Bronchial epithelial cell (primary cell): ENCODE measurements around the gene REM2. TPM values are rescaled to one million over a fixed set of nuclear protein-coding genes. Genes with fewer than 3 reads are reported as not detected.

ENCODE experiments used
- DNase-seq: peaks from one replicate; pipeline ENCODE4 v3.0.0-alpha.2; 2010; ENCODE audit warnings: low read depth
- FAIRE-seq: peaks from 2 replicates; lab custom pipeline; 2011; peaks lifted over from hg19 to GRCh38; lab: Jason Lieb, UNC
- H3K27me3 ChIP-seq: 2 replicates; pipeline ENCODE4 v1.5.1; 2011; ENCODE audit warnings: low read length; ENCODE audit not compliant: control insufficient read depth, insufficient read depth
- H3K36me3 ChIP-seq: 2 replicates; pipeline ENCODE4 v1.5.1; 2011; ENCODE audit warnings: low read length; ENCODE audit not compliant: control insufficient read depth, insufficient read depth
- H3K4me3 ChIP-seq: 2 replicates; pipeline ENCODE4 v1.5.1; 2011; ENCODE audit warnings: mild to moderate bottlenecking, low read depth, low read length, control low read depth
- total RNA-seq: library from RNA; depleted of rRNA; stranded (reverse); fragments of >200 nt; gene quantifications from 2 replicates; pipeline ENCODE4 v1.2.1, GENCODE V29; 2014
- TF ChIP-seq, protein P1 (sequence below): IDR thresholded peaks from 2 replicates; pipeline ENCODE4 v1.5.1; 2011; ENCODE audit warnings: mild to moderate bottlenecking, moderate library complexity, low read length, control low read depth, inconsistent platforms; ENCODE audit not compliant: insufficient read depth, severe bottlenecking

The REM2 gene
- total RNA-seq, 1 donor from 2014 or later = not detected

DNA sequence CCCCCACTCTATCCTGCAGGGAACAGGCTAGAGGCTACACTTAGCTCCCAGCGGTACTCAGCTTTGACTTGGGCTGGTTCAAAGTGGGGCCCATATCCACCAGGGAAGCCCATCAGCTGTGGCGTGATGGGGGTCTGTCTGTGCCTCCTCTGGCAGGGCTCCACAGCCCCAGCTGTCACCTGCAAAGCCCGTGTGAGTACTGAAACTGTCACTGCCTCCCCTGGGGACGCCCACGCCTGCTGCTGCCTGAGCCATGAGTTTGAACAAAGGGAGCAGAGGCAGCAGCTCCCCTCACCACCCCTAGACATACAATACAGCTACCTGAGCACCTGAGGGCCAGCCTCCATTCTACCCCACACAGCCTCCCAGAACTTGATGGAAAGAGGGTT lies 5.0 kb downstream of the REM2 start:
- no peak for DNase-seq
- Histone ChIP-seq H3K27me3 (no peaks in the 10 kb centered on the region), H3K36me3 (no peaks in the 10 kb centered on the region), H3K4me3 (peak overlapping the region; percentile 54)
- no peak for FAIRE-seq
- TF ChIP-seq, protein P1, sequence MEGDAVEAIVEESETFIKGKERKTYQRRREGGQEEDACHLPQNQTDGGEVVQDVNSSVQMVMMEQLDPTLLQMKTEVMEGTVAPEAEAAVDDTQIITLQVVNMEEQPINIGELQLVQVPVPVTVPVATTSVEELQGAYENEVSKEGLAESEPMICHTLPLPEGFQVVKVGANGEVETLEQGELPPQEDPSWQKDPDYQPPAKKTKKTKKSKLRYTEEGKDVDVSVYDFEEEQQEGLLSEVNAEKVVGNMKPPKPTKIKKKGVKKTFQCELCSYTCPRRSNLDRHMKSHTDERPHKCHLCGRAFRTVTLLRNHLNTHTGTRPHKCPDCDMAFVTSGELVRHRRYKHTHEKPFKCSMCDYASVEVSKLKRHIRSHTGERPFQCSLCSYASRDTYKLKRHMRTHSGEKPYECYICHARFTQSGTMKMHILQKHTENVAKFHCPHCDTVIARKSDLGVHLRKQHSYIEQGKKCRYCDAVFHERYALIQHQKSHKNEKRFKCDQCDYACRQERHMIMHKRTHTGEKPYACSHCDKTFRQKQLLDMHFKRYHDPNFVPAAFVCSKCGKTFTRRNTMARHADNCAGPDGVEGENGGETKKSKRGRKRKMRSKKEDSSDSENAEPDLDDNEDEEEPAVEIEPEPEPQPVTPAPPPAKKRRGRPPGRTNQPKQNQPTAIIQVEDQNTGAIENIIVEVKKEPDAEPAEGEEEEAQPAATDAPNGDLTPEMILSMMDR = no peak

DNA sequence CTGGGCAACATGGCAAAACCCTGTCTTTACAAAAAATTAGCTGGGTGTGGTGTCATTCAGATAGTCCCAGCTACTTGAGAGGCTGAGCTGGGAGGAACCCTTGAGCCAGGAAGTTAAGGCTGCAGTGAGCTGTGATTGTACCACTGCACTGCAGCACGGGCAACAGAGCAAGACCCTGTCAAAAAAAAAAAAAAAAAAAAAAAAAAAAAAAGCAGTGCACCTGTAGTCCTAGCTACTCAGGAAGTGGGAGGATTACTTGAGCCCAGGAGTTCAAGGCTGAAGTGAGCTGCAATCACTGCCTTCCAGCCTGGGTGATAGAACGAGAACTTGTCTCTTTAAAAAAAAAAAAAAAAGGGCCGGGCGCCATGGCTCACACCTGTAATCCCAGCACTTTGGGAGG lies 5.6 kb downstream of the REM2 start:
- TF ChIP-seq, protein P1 = no peak
- FAIRE-seq = no peak
- no peak overlapping the region for H3K4me3 ChIP-seq

DNA sequence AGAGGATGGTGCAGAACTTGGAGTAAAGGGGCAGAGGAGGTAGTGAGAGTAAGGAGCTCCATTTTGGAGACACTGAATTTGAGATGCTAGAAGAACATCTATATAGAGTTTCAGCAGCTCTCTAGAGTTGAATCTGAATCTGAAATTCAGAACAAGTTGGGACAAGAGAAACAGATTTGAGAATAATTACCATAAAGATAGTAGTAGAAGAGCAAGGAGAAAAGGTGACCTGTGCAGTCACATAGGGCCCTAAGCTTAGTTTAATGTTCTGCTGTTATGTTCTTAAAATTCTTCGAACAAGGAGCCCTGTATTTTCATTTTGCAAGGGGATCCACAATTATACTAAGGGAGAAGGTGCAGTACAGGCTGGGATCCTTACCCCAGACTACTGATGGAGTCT lies 7.4 kb downstream of the REM2 start:
- H3K4me3 ChIP-seq = no peak overlapping the region
- DNase-seq (peak; percentile 46), FAIRE-seq (no peak)
- no peaks in the 10 kb centered on the region for H3K27me3 ChIP-seq
- no peaks in the 10 kb centered on the region for H3K36me3 ChIP-seq
- TF ChIP-seq, protein P1 = no peak

More for the DNA sequence above, 5.6 kb downstream of the REM2 start:
- H3K27me3 ChIP-seq = no peaks in the 10 kb centered on the region
- DNase-seq = no peak
- no peaks in the 10 kb centered on the region for H3K36me3 ChIP-seq

DNA sequence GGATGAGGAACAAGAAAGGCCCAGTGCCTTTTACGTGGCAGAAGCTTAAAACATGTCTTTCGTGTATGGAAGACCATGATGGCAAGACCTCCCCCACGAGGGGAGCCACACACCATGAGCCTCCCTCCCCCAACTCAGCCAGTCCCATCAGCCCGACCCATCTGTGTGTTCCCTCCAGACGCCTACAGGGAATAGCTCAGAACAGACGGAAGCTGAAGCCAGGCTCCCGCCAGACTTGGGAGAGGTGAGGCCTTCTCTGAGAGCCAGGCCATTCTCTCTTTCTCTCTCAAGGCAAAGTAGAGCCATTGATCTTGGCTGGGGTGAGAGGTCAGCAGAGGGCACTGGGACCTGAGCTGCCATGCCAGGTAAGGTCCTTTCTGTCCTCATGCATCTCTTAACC lies 9.5 kb downstream of the REM2 start:
- TF ChIP-seq, protein P1 = no peak
- DNase-seq (no peak), FAIRE-seq (no peak)
- Histone ChIP-seq H3K36me3 (no peaks in the 10 kb centered on the region), H3K27me3 (no peaks in the 10 kb centered on the region), H3K4me3 (no peak overlapping the region)

DNA sequence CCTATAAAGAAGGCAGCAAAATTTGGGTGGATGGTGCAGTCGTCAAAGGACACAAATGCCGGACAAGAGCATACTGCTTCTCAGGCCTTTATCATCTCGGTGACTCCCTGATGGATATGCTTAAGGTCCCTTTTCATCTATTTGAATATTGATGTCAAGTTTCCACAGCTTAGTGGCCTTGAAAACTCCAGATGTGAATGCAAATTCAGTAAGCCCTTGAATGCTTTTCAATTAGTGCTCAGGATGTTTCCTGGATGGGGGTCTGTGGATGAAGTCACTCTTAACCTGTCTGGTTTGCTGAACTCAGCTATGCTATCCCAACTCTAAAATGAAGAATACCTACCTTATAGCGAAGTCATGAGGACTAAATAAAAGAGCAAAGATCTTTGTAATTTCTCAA lies 10.7 kb downstream of the REM2 start:
- TF ChIP-seq, protein P1 = no peak
- no peak for FAIRE-seq

DNA sequence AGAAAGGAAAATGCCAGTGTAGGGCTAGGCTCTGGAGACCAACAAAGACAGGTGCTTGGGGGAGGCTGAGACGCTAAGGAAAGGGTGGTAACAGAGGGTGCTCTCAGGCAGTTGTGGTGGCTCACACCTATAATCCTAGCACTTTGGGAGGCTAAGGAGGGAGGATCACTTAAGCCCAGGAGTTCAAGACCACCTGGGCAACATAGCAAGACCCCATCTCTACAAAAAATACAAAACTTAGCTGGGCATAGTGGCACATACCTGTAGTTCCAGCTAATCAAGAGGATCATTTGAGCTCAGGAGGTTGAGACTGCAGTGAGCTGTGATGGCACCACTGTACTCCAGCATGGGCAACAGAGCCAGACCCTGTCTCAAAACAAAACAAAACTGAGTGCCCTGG lies 12.4 kb downstream of the REM2 start:
- H3K36me3 ChIP-seq = no peaks in the 10 kb centered on the region
- TF ChIP-seq, protein P1 = no peak
- no peak for FAIRE-seq
- DNase-seq = no peak
- no peak overlapping the region for H3K4me3 ChIP-seq
- no peaks in the 10 kb centered on the region for H3K27me3 ChIP-seq

More for the DNA sequence above, 10.7 kb downstream of the REM2 start:
- Histone ChIP-seq H3K36me3 (no peaks in the 10 kb centered on the region), H3K4me3 (no peak overlapping the region), H3K27me3 (no peaks in the 10 kb centered on the region)
- DNase-seq = no peak
